SU-DHL-6 (cell line): Measurements from ENCODE around the gene EVA1C.
"Not testable (repeated sequence)": the region's sequence is repeated elsewhere in the genome, so short reads cannot be mapped to it uniquely, and the experiment has no call there.

Experiments
- H2AFZ ChIP-seq: fragments of 200-600 bp; sonication (generic); 2 replicates; pipeline ENCODE4 v1.6.1; 2014; ENCODE audit warnings: low read depth, mild to moderate bottlenecking, moderate library complexity, mixed read lengths, antibody characterized with exemption, low read length; ENCODE audit not compliant: severe bottlenecking
- H3F3A ChIP-seq: fragments of 200-600 bp; shearing (Covaris generic); 2 replicates; pipeline ENCODE4 v1.6.0; 2016; ENCODE audit warnings: antibody characterized with exemption, mild to moderate bottlenecking; ENCODE audit not compliant: insufficient read depth
- H3K27ac ChIP-seq: fragments of 200-600 bp; sonication (generic); 2 replicates; pipeline ENCODE4 v1.5.1; 2016; ENCODE audit warnings: low read depth, mild to moderate bottlenecking, low read length, moderate library complexity, mixed read lengths
- H3K27me3 ChIP-seq: fragments of 200-600 bp; sonication (generic), shearing (Covaris generic); 2 replicates; pipeline ENCODE4 v1.6.0; 2014; ENCODE audit warnings: mild to moderate bottlenecking, low read length
- H3K36me3 ChIP-seq: fragments of 200-600 bp; sonication (generic); 2 replicates; pipeline ENCODE4 v1.6.1; 2014; ENCODE audit warnings: mild to moderate bottlenecking, low read length, mixed read lengths
- H3K4me2 ChIP-seq: fragments of 300-600, 200-600 bp; shearing (Covaris generic), sonication (generic); 2 replicates; pipeline ENCODE4 v1.6.0; 2014; ENCODE audit warnings: low read length, low read depth, mild to moderate bottlenecking; ENCODE audit not compliant: poor library complexity, severe bottlenecking
- H3K4me3 ChIP-seq: fragments of 200-600 bp; sonication (generic); 2 replicates; pipeline ENCODE4 v1.5.1; 2014; ENCODE audit warnings: antibody characterized with exemption, low read length, mild to moderate bottlenecking, mixed read lengths; ENCODE audit not compliant: insufficient read depth, poor library complexity, severe bottlenecking
- H3K79me2 ChIP-seq: fragments of 200-600 bp; sonication (generic); 2 replicates; pipeline ENCODE4 v1.6.1; 2014; ENCODE audit warnings: mild to moderate bottlenecking, low read length, moderate library complexity; ENCODE audit not compliant: insufficient read depth
- H3K9ac ChIP-seq: fragments of 200-600 bp; sonication (generic); 2 replicates; pipeline ENCODE4 v1.7.0; 2014; ENCODE audit warnings: mild to moderate bottlenecking, low read length
- H3K9me2 ChIP-seq: fragments of 200-600 bp; sonication (generic); replicated peaks from 2 replicates; pipeline ENCODE4 v1.6.1; 2014; ENCODE audit warnings: low read length; ENCODE audit not compliant: insufficient read depth
- H3K9me3 ChIP-seq: fragments of 200-600 bp; sonication (generic); 2 replicates; pipeline ENCODE4 v1.6.1; 2014; ENCODE audit warnings: low read length, mixed read lengths; ENCODE audit not compliant: insufficient read depth
- H4K20me1 ChIP-seq: fragments of 200-600 bp; sonication (generic); 2 replicates; pipeline ENCODE4 v1.6.1; 2014; ENCODE audit warnings: low read depth, mild to moderate bottlenecking, antibody characterized with exemption, low read length, moderate library complexity, mixed read lengths
- CTCF ChIP-seq: fragments of 200-600 bp; sonication (generic); IDR thresholded peaks from one replicate; pipeline ENCODE4 v1.5.1; 2017; ENCODE audit warnings: antibody characterized with exemption, mild to moderate bottlenecking, low read length, moderate library complexity; ENCODE audit not compliant: insufficient read depth, poor library complexity, severe bottlenecking
- EZH2phosphoT487 ChIP-seq: fragments of 200-600 bp; sonication (generic), shearing (Covaris generic); conservative IDR thresholded peaks from 2 replicates; pipeline ENCODE4 v1.6.1; 2018; ENCODE audit warnings: mild to moderate bottlenecking, antibody characterized with exemption, low read length, moderate library complexity, mixed read lengths

Gene EVA1C

DNA sequence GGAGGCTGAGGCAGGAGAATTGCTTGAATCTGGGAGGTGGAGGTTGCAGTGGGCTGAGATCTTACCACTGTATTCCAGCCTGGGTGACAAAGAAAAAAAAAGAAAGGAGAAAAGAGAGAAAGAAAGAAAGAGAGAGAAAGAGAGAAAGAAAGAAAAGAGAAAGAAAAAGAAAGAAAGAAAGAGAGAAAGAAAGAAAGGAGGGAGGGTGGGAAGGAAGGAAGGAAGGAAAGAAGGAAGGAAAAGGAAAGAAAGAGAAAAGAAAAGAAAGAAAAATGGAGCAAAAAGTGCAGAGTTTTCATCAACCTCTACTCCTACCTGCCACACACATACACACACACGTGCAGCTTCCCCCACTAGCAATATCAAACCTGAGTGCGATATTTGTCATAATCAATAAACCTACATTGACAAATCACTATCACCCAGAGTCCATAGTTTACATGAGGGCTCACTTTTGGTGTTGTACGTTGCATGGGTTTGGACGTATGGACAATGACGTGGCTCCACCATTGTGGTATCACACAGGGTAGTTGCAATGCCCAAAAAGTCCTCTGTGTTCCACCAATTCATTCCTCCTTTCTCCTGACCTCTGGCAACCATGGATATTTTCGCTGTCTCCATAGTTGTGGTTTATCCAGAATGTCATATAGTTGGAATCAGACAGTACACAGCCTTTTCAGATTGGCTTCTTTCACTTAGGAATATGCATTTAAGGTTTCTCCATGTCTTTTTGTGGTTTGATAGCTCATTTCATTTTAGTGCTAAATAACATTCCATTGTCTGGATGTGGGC is 36.5 kb downstream of the EVA1C start:
- Histone ChIP-seq H3K9me3 (no peaks in the 10 kb centered on the region), H3K27ac (no peak overlapping the region), H3K4me3 (no peak overlapping the region), H4K20me1 (no peaks in the 10 kb centered on the region), H3K9ac (no peak overlapping the region), H2AFZ (no peak overlapping the region), H3K36me3 (no peaks in the 10 kb centered on the region), H3K79me2 (no peaks in the 10 kb centered on the region), H3F3A (no peaks in the 10 kb centered on the region), H3K9me2 (no peaks in the 10 kb centered on the region), H3K4me2 (no peak overlapping the region), H3K27me3 (no peaks in the 10 kb centered on the region)
- TF ChIP-seq CTCF (no peak), EZH2phosphoT487 (no peak)

- H2AFZ ChIP-seq, H3K4me3 ChIP-seq, H3K36me3 ChIP-seq, H3K9me2 ChIP-seq, H3K27me3 ChIP-seq, H3K79me2 ChIP-seq, H3K9me3 ChIP-seq, H3K27ac ChIP-seq, H3K9ac ChIP-seq, H3F3A ChIP-seq, H3K4me2 ChIP-seq, H4K20me1 ChIP-seq: not testable (repeated sequence)
These were observed 38.6 kb downstream of the EVA1C start for GRCh38 chr21:32450881-32451701.

DNA sequence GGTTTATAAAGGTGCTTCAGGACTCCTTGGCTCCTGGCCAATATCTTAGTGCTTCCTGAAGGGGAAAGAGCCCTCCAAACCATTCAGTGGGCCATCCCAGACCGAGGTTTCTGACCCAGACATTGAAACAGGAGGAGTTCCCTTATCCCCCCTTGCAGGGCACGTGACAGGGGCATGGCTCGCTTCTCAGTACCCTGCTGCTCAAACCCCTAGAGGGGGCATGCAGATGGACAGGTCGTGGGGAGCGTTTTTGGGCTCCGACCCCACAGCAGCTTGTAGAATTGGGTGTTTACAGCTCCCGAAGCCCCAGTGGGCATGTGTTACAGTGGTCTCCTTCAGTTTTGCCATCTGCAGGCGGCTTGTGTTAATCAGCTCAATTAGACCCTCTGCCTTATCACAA is 39.7 kb downstream of the EVA1C start:
- not testable (repeated sequence) for H3K27ac ChIP-seq, H3F3A ChIP-seq, H3K36me3 ChIP-seq, H3K27me3 ChIP-seq, H3K79me2 ChIP-seq, H2AFZ ChIP-seq, H3K4me3 ChIP-seq, H3K9me2 ChIP-seq, H3K9ac ChIP-seq, H3K4me2 ChIP-seq, H3K9me3 ChIP-seq, H4K20me1 ChIP-seq

GRCh38 chr21:32452641-32453040 is 40.1 kb downstream of the EVA1C start:
- Histone ChIP-seq H3K27me3 (no peaks in the 10 kb centered on the region), H4K20me1 (no peaks in the 10 kb centered on the region), H3K9ac (no peak overlapping the region), H3K9me3 (no peaks in the 10 kb centered on the region), H3K4me3 (no peak overlapping the region), H3K9me2 (no peaks in the 10 kb centered on the region), H2AFZ (no peak overlapping the region), H3K36me3 (no peaks in the 10 kb centered on the region), H3K4me2 (no peak overlapping the region), H3K79me2 (no peaks in the 10 kb centered on the region), H3K27ac (no peak overlapping the region), H3F3A (no peaks in the 10 kb centered on the region)
- TF ChIP-seq CTCF (no peak), EZH2phosphoT487 (no peak)
